ENCODE results near the gene PDCD10. TPM values are rescaled to one million over a fixed set of nuclear protein-coding genes. Genes with fewer than 3 reads are reported as not detected.
A peak's percentile ranks its signal among the peaks of the same experiment; 100 is the strongest.

PDCD10 gene
- polyA plus RNA-seq (2013): 89.5 and 93.3 TPM in 2 replicates

GRCh38 chr3:167734498-167735232 is at the start of gene PDCD10:
Gene PDCD10, minus strand, starts transcription at chr3:167734892. Its CDS starts 14,735 bp downstream, at chr3:167720157.
- peaks cover 3% of the 10 kb centered on the region for H3K9me3 ChIP-seq (ENCODE audit: insufficient read depth, low read depth, low read length)
- H3K23ac ChIP-seq (ENCODE audit: low read length): no peak within 1 kb of the TSS
- H3K14ac ChIP-seq (ENCODE audit: low read length): peak within 1 kb of the TSS; percentile 94
- peak within 1 kb of the TSS; percentile 82 for H2AK5ac ChIP-seq (ENCODE audit: low read length)
- H3K27ac ChIP-seq (ENCODE audit: low read depth, low read length): peak within 1 kb of the TSS; percentile 97
- H3K9ac ChIP-seq (ENCODE audit: low read length): peak within 1 kb of the TSS; percentile 89
- H3K27me3 ChIP-seq (ENCODE audit: insufficient read depth, low read length): no peaks in the 10 kb centered on the region
- peak within 1 kb of the TSS; percentile 96 for H4K12ac ChIP-seq (ENCODE audit: low read depth, low read length)
- H3K4me2 ChIP-seq (ENCODE audit: low read length): peak within 1 kb of the TSS; percentile 82
- H3K4me3 ChIP-seq (ENCODE audit: low read depth, low read length): peak within 1 kb of the TSS; percentile 97
- peak within 1 kb of the TSS; percentile 92 for H3K18ac ChIP-seq (ENCODE audit: low read length)
- H2BK120ac ChIP-seq (ENCODE audit: insufficient read depth, low read length, poor library complexity): peak within 1 kb of the TSS; percentile 74
- no peak within 1 kb of the TSS for H2BK12ac ChIP-seq (ENCODE audit: low read length)
- peak within 1 kb of the TSS; percentile 61 for H3K4ac ChIP-seq (ENCODE audit: low read depth, low read length)
- peak within 1 kb of the TSS; percentile 97 for H2AFZ ChIP-seq (ENCODE audit: insufficient read depth, low read length, poor library complexity)
- peak within 1 kb of the TSS; percentile 84 for H2BK5ac ChIP-seq (ENCODE audit: low read depth, low read length, poor library complexity)
- H3K36me3 ChIP-seq (ENCODE audit: control insufficient read depth in 1 of 2, insufficient read depth in 2 of 2, low read length in 2 of 2): peaks cover 0 to 2% of the 10 kb centered on the region in 2 experiments
- peaks cover 9% of the 10 kb centered on the region for H3K79me1 ChIP-seq (ENCODE audit: low read length)
- peak within 1 kb of the TSS; percentile 97 for H4K91ac ChIP-seq (ENCODE audit: low read depth, low read length)
- peaks cover 8% of the 10 kb centered on the region for H3K79me2 ChIP-seq (ENCODE audit: control insufficient read depth, insufficient read depth, low read length, poor library complexity)
- DNase-seq: peak; percentile 100
- WGBS (ENCODE audit: extremely low coverage, insufficient coverage, insufficient read length): no CpG with 5 or more reads among the region's 49 CpGs
- H4K8ac ChIP-seq (ENCODE audit: low read depth, low read length): peak within 1 kb of the TSS; percentile 93
- H3K4me1 ChIP-seq (ENCODE audit: control insufficient read depth in 1 of 2, insufficient read depth in 2 of 2, low read length in 2 of 2): no peaks in the 10 kb centered on the region

- Histone ChIP-seq H3K9ac (ENCODE audit: low read length) (no peak overlapping the region), H2BK120ac (ENCODE audit: insufficient read depth, low read length, poor library complexity) (no peak overlapping the region), H2BK12ac (ENCODE audit: low read length) (no peak overlapping the region), H4K12ac (ENCODE audit: low read depth, low read length) (no peak overlapping the region), H3K27me3 (ENCODE audit: insufficient read depth, low read length) (no peaks in the 10 kb centered on the region), H4K91ac (ENCODE audit: low read depth, low read length) (no peak overlapping the region), H3K14ac (ENCODE audit: low read length) (no peak overlapping the region), H3K4me1 (ENCODE audit: control insufficient read depth in 1 of 2, insufficient read depth in 2 of 2, low read length in 2 of 2) (no peaks in the 10 kb centered on the region), H2AFZ (ENCODE audit: insufficient read depth, low read length, poor library complexity) (peak overlapping the region; percentile 63), H2BK5ac (ENCODE audit: low read depth, low read length, poor library complexity) (no peak overlapping the region), H3K23ac (ENCODE audit: low read length) (no peak overlapping the region), H3K79me1 (ENCODE audit: low read length) (no peaks in the 10 kb centered on the region), H3K9me3 (ENCODE audit: insufficient read depth, low read depth, low read length) (no peaks in the 10 kb centered on the region), H4K8ac (ENCODE audit: low read depth, low read length) (no peak overlapping the region), H3K18ac (ENCODE audit: low read length) (no peak overlapping the region), H3K4me3 (ENCODE audit: low read depth, low read length) (no peak overlapping the region), H3K4ac (ENCODE audit: low read depth, low read length) (no peak overlapping the region), H3K27ac (ENCODE audit: low read depth, low read length) (no peak overlapping the region), H3K4me2 (ENCODE audit: low read length) (no peak overlapping the region), H3K79me2 (ENCODE audit: control insufficient read depth, insufficient read depth, low read length, poor library complexity) (no peaks in the 10 kb centered on the region), H2AK5ac (ENCODE audit: low read length) (no peak overlapping the region), H3K36me3 (ENCODE audit: control insufficient read depth in 1 of 2, insufficient read depth in 2 of 2, low read length in 2 of 2) (no peaks in the 10 kb centered on the region)
- no CpG with 5 or more reads among the region's 1 CpG for WGBS (ENCODE audit: extremely low coverage, insufficient coverage, insufficient read length)
- DNase-seq: no peak
Measured at GRCh38 chr3:167783781-167784180, 49.1 kb upstream of the PDCD10 start.

GRCh38 chr3:167780214-167780883 is 45.7 kb upstream of the PDCD10 start:
- WGBS (ENCODE audit: extremely low coverage, insufficient coverage, insufficient read length): no CpG with 5 or more reads among the region's 2 CpGs
- no peaks in the 10 kb centered on the region for H3K27me3 ChIP-seq (ENCODE audit: insufficient read depth, low read length)
- no peaks in the 10 kb centered on the region for H3K4me1 ChIP-seq (ENCODE audit: control insufficient read depth in 1 of 2, insufficient read depth in 2 of 2, low read length in 2 of 2)
- no peak overlapping the region for H2AFZ ChIP-seq (ENCODE audit: insufficient read depth, low read length, poor library complexity)
- no peak overlapping the region for H3K4ac ChIP-seq (ENCODE audit: low read depth, low read length)
- no peak overlapping the region for H3K27ac ChIP-seq (ENCODE audit: low read depth, low read length)
- H3K36me3 ChIP-seq (ENCODE audit: control insufficient read depth in 1 of 2, insufficient read depth in 2 of 2, low read length in 2 of 2): no peaks in the 10 kb centered on the region
- no peak overlapping the region for H3K23ac ChIP-seq (ENCODE audit: low read length)
- no peaks in the 10 kb centered on the region for H3K79me1 ChIP-seq (ENCODE audit: low read length)
- H2BK120ac ChIP-seq (ENCODE audit: insufficient read depth, low read length, poor library complexity): no peak overlapping the region
- H3K4me2 ChIP-seq (ENCODE audit: low read length): no peak overlapping the region
- H3K9ac ChIP-seq (ENCODE audit: low read length): no peak overlapping the region
- no peak overlapping the region for H4K91ac ChIP-seq (ENCODE audit: low read depth, low read length)
- no peak overlapping the region for H2BK5ac ChIP-seq (ENCODE audit: low read depth, low read length, poor library complexity)
- no peaks in the 10 kb centered on the region for H3K9me3 ChIP-seq (ENCODE audit: insufficient read depth, low read depth, low read length)
- H2BK12ac ChIP-seq (ENCODE audit: low read length): no peak overlapping the region
- no peak overlapping the region for H4K12ac ChIP-seq (ENCODE audit: low read depth, low read length)
- H2AK5ac ChIP-seq (ENCODE audit: low read length): no peak overlapping the region
- H4K8ac ChIP-seq (ENCODE audit: low read depth, low read length): no peak overlapping the region
- no peak overlapping the region for H3K4me3 ChIP-seq (ENCODE audit: low read depth, low read length)
- no peak overlapping the region for H3K18ac ChIP-seq (ENCODE audit: low read length)
- H3K14ac ChIP-seq (ENCODE audit: low read length): no peak overlapping the region
- no peak for DNase-seq
- no peaks in the 10 kb centered on the region for H3K79me2 ChIP-seq (ENCODE audit: control insufficient read depth, insufficient read depth, low read length, poor library complexity)

- H3K27me3 ChIP-seq (ENCODE audit: insufficient read depth, low read length): no peaks in the 10 kb centered on the region
- H3K79me1 ChIP-seq (ENCODE audit: low read length): no peaks in the 10 kb centered on the region
- no peak overlapping the region for H4K8ac ChIP-seq (ENCODE audit: low read depth, low read length)
- H3K36me3 ChIP-seq (ENCODE audit: control insufficient read depth in 1 of 2, insufficient read depth in 2 of 2, low read length in 2 of 2): no peaks in the 10 kb centered on the region
- no peak overlapping the region for H3K18ac ChIP-seq (ENCODE audit: low read length)
- no peak overlapping the region for H2AFZ ChIP-seq (ENCODE audit: insufficient read depth, low read length, poor library complexity)
- H3K9me3 ChIP-seq (ENCODE audit: insufficient read depth, low read depth, low read length): no peaks in the 10 kb centered on the region
- no peaks in the 10 kb centered on the region for H3K79me2 ChIP-seq (ENCODE audit: control insufficient read depth, insufficient read depth, low read length, poor library complexity)
- H2AK5ac ChIP-seq (ENCODE audit: low read length): no peak overlapping the region
- no peak overlapping the region for H2BK5ac ChIP-seq (ENCODE audit: low read depth, low read length, poor library complexity)
- no peak overlapping the region for H2BK120ac ChIP-seq (ENCODE audit: insufficient read depth, low read length, poor library complexity)
- no peak overlapping the region for H3K27ac ChIP-seq (ENCODE audit: low read depth, low read length)
- no CpG with 5 or more reads among the region's 1 CpG for WGBS (ENCODE audit: extremely low coverage, insufficient coverage, insufficient read length)
- no peak overlapping the region for H3K14ac ChIP-seq (ENCODE audit: low read length)
- no peak overlapping the region for H3K9ac ChIP-seq (ENCODE audit: low read length)
- DNase-seq: peak in 1 of 2 donors; percentile 19
- no peak overlapping the region for H3K4ac ChIP-seq (ENCODE audit: low read depth, low read length)
- H3K23ac ChIP-seq (ENCODE audit: low read length): no peak overlapping the region
- H2BK12ac ChIP-seq (ENCODE audit: low read length): no peak overlapping the region
- no peak overlapping the region for H4K91ac ChIP-seq (ENCODE audit: low read depth, low read length)
- H3K4me3 ChIP-seq (ENCODE audit: low read depth, low read length): no peak overlapping the region
- no peak overlapping the region for H3K4me2 ChIP-seq (ENCODE audit: low read length)
- H4K12ac ChIP-seq (ENCODE audit: low read depth, low read length): no peak overlapping the region
- H3K4me1 ChIP-seq (ENCODE audit: control insufficient read depth in 1 of 2, insufficient read depth in 2 of 2, low read length in 2 of 2): no peaks in the 10 kb centered on the region
Measured at GRCh38 chr3:167777356-167777755, 42.7 kb upstream of the PDCD10 start.
